CD4-positive, alpha-beta T cell treated with Interleukin-12 subunit alpha and Interleukin-12 subunit beta, for 1 hour (primary cell): ENCODE measurements around the gene GMDS.
"Not testable (repeated sequence)": the region's sequence is repeated elsewhere in the genome, so short reads cannot be mapped to it uniquely, and the experiment has no call there.

Source experiments
- DNase-seq: peaks from one replicate; pipeline ENCODE4 v3.0.0-alpha.2; 2020

Gene GMDS

GRCh38 chr6:1850121-1850839 lies 395.1 kb downstream of the GMDS start:
- DNase-seq = no peak

- no peak for DNase-seq
These were observed 395.7 kb downstream of the GMDS start for GRCh38 chr6:1849691-1850090.

- no peak for DNase-seq
These were observed 396.7 kb downstream of the GMDS start for GRCh38 chr6:1848752-1849151.

GRCh38 chr6:1846611-1847010 lies 398.8 kb downstream of the GMDS start:
- no peak for DNase-seq

- not testable (repeated sequence) for DNase-seq
These were observed 399.9 kb downstream of the GMDS start for GRCh38 chr6:1845543-1845942.

- DNase-seq = no peak
These were observed 403.1 kb downstream of the GMDS start for GRCh38 chr6:1842334-1842733.

GRCh38 chr6:1841136-1841535 lies 404.3 kb downstream of the GMDS start:
- DNase-seq = no peak

GRCh38 chr6:1840491-1841121 lies 404.8 kb downstream of the GMDS start:
- DNase-seq = no peak

GRCh38 chr6:1839361-1839760 lies 406.0 kb downstream of the GMDS start:
- no peak for DNase-seq

GRCh38 chr6:1838604-1839213 lies 406.7 kb downstream of the GMDS start:
- no peak for DNase-seq

GRCh38 chr6:1837826-1838225 lies 407.6 kb downstream of the GMDS start:
- no peak for DNase-seq

GRCh38 chr6:1836690-1837089 lies 408.7 kb downstream of the GMDS start:
- DNase-seq = no peak

- no peak for DNase-seq
These were observed 410.5 kb downstream of the GMDS start for GRCh38 chr6:1834646-1835516.

- no peak for DNase-seq
These were observed 411.2 kb downstream of the GMDS start for GRCh38 chr6:1834207-1834606.

- DNase-seq = no peak
These were observed 412.3 kb downstream of the GMDS start for GRCh38 chr6:1832844-1833787.

- DNase-seq = no peak
These were observed 413.0 kb downstream of the GMDS start for GRCh38 chr6:1832358-1832757.

- DNase-seq = no peak
These were observed 417.2 kb downstream of the GMDS start for GRCh38 chr6:1827984-1828793.

GRCh38 chr6:1825926-1826325 lies 419.5 kb downstream of the GMDS start:
- DNase-seq = no peak

GRCh38 chr6:1825277-1825676 lies 420.1 kb downstream of the GMDS start:
- no peak for DNase-seq

GRCh38 chr6:1821513-1822183 lies 423.8 kb downstream of the GMDS start:
- DNase-seq = no peak

- DNase-seq = no peak
These were observed 424.3 kb downstream of the GMDS start for GRCh38 chr6:1821164-1821512.
